Renal pelvis (tissue), 4 donors: ENCODE measurements around the gene TESK2. TPM values are rescaled to one million over a fixed set of nuclear protein-coding genes. Genes with fewer than 3 reads are reported as not detected.
"Not testable (repeated sequence)": the region's sequence is repeated elsewhere in the genome, so short reads cannot be mapped to it uniquely, and the experiment has no call there.

Source experiments
- DNase-seq: peaks from one replicate; pipeline ENCODE4 v3.0.0-alpha.2; 2013
- polyA plus RNA-seq, 3 donors: library from polyadenylated mRNA; unstranded; fragments of 120-200 nt; gene quantifications; one replicate each; pipeline ENCODE4 v1.2.1, GENCODE V29; 2013; ENCODE audit not compliant: insufficient read length in 3 of 3

Gene TESK2
- polyA plus RNA-seq, 3 donors: 6.6 to 8.4 (median 7.2) TPM

DNA sequence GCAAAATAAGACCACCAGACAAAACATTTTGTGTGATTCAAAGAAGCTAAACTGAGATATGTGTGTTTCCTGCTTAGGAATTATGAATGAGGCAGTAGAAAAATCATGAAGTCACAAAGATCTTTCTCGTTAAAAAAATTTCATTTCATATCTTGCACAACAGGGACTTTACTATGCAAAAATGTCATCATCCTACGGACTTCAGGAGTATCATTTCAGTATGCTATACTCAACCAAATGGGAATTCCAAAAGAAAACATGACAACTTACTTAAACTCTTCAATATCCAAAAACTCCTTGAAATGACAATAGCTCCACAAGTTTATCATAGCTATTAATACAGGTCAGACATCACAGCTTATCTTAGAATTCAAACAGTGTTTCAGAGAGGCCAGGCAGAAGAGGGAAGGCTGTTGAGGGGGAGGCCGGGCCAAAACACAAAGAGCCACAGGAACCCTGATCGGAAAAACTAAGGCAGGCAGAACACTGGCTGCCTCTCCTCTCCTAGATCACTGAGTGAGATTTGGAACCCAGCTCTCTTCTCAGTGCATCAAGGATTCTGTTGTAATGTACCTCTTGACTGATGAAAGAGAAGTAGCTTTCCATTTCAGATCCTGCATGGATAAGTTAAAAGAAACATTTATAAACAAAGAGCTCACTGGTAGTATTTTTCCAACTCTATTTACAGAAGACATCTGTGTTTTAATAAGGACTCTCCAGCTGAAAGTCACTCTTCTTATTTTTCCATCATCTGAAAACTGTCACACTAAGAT lies 66.9 kb downstream of the TESK2 start:
- no peak for DNase-seq

DNA sequence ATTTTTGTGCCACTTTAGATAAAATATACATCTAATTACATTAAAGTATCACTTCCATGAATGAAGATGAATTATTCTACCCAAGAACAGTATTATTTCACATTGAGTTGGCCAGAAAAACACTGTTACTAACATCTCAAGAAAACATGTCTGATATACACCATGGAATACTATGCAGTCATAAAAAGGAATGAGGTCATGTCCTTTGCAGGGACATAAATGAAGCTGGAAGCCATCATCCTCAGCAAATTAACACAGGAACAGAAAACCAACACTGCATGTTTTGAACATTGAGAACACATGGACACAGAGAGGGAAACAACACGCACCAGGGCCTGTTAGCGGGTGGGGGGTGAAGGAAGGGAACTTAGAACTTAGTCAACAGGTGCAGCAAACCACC lies 69.0 kb downstream of the TESK2 start:
- DNase-seq: no peak

DNA sequence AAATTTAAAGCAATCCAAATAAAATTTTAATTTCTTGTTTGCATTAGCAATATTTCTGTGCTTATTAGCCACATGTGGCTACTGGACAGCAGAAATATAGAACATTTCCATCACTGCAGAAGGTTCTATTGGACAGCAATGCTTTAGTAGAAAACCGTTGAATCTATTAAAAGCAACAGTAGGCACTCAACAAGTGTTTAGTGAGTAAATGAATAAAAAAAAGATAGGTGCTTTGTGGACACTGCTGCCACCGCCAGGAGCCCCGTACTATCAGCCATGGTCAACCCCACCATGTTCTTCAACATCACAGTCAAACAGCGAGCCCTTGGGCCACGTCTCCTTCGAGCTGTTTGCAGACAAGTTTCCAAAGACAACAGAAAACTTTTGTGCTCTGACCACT lies 76.2 kb downstream of the TESK2 start:
- no peak for DNase-seq

DNA sequence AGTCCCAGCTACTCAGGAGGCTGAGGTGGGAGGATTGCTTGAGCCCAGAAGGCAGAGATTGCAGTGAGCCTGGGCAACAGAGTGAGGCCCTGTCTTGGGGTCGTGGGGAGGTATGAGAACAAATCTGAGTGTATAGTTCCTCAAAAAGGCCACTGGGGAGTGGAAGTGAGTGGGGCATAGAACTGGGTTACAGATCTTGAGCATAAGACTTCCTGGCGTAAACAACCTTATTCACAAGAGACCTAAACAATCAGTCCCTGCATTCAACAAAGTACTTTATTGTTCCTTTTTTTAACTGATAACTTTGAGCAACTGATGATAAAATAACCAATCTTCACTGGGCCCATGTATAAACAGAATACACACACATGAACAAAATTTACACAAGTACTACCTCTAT lies 78.1 kb downstream of the TESK2 start:
- no peak for DNase-seq

DNA sequence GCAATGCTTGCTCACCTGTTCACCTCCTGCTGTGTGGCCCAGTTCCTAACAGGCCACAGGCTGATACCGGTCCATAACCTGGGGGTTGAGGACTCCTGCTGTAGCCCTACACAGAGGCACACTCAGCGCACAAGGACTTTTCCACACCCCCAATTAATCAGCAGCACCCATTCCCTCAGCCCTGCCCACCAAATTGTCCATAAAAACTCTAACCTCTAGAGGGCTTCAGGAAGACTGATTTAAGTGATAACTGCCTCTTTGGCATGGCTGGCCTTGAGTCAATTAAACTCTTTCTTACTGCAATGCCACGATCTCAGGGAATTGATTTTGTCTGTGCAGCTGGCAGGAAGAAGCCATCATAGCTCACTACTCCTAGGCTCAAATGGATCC lies 79.5 kb downstream of the TESK2 start:
- no peak for DNase-seq

DNA sequence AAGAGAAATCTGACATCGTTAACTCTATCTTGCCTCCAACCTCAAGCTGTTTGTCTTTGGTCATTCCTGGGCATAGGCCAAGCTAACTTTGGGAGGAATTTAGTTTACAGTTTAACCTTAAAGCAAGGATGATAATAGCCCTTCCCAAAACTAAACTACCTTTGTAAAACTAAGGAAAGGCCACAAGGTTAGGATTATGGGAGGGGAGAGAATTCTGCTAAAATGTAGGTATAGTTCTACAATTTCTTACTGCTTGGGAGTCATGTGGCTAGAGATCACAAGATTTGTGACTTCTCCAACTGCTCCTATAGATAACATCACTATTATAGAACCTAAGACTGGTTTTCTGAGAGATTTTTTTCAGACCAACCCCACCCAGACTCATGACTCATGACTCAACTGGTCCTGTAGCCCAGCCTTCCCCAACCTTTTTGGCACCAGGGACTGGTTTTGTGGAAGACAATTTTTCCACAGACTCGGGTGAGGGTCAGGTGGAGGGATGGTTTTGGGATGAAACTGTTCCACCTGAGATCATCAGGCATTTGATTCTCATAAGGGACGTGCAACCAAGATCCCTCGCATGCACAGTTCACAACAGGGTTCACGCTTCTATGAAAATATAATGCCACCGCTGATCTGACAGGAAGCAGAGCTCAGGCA lies 80.0 kb downstream of the TESK2 start:
- DNase-seq: no peak

DNA sequence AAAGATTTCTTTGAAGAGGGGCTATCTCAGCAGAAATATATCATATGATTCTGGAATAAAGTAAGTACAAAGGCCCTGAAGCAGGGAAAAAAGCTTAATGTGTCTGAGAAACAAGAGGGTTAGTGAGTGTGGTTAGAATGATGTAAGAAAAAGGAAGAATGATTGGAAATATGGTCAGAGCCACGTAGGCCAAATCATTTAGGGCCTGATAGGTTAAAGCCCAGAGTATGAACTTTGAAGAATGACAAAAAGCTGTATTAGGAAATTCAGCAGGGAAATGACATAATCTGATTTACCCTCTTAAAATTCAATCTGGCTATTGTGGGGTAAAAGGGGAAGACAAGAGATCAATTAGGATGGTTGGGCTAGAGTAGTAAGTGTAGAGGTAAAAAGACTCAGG lies 81.7 kb downstream of the TESK2 start:
- DNase-seq: no peak

DNA sequence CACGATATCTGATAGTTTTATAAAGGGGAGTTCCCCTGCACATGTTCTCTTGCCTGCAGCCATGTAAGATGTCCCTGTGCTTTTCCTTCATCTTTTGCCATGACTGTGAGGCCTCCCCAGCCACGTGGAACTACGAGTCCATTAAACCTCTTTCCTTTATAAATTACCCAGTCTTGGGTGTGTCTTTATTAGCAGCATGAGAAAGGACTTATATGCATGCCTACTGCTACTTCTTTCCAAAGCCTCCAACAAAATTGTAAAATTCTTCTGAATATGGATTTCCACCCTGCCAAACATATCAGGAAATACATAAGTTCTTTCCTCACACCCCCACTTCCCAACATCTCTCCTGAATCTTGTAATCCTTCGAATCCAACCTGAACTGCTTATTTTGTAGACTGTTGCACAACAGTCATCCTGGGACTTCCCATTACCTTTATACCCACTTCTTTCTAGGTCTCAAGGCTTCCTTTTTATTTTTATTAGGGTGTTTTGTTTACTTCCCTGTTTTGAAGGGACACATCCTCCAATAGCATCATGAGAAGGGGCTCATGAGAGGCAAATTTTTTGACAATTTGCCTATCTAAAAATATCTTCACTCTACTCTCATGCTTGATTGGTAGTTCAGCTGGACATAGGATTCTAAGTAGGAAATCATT lies 83.2 kb downstream of the TESK2 start:
- no peak for DNase-seq

DNA sequence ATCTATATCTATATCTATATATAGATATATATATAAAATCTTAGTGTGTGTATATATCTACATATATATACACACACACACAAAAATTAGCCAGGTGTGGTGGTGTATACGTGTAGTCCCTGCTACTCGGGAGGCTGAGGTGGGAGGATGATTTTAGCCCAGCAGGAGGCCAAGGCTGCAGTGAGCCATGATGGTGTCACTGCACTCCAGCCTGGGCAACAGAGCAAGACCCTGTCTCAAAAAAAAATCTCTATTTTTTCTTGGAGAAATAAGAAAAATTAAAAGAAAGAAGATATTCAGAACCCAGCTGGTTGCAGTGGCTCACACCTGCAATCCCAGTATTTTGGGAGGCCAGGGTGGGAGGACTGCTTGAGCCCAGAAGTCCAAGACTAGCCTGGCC lies 85.3 kb downstream of the TESK2 start:
- no peak for DNase-seq

DNA sequence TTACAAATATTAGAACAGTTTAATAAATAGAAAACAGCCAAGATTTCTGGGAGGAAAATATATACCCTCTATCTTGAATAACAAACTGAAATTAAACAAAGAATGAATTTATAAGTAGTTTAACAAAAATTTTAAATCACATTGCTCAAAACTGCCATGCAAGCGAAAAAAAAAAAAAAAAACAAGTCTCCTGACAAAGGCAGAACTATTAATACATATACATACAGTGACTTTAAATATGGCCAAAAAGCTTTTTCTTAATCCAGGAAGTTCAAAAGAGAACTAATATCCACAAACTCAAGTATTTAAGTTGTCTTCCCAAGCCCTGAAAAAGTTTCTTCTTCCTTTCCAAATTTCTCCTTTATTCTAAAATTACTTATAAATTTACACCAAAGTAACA lies 87.2 kb downstream of the TESK2 start:
- DNase-seq: no peak

DNA sequence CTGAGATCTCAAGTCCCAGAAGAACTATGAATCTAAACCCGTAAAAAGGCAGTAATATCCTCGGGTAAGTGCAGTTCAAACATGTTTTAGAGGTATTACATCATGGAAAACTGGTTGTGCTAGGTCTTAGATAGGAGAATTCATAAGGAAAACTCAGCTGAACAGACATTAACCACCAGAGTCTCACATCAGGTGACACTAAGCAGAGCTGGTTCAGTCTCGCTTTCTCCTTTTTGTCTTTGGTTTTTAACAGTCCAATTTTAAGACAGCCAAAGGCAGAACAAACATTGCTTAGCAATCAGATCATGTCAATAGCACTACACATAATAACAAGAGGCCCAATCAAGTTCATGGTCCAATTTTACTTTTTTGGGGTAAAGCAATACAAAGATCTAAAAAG lies 87.7 kb downstream of the TESK2 start:
- no peak for DNase-seq

DNA sequence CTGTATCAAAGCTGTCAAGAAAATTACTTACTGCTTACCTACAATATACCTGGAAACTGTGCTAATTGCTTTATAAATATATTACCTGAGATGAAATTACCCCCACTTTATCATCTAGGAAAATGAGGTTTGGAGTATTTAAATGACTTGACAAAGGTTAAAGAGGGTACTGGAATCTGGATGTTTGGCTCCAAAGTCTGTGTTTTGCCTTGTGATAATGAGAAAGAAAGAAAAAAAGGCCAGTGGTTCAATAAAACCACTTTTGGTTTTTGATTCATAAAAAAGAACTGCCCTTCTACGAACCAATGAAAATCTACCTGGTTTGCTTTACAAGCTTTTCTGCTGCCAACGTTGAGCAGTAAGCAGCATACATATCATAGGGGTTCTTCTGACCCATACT lies 89.4 kb downstream of the TESK2 start:
- DNase-seq: no peak

DNA sequence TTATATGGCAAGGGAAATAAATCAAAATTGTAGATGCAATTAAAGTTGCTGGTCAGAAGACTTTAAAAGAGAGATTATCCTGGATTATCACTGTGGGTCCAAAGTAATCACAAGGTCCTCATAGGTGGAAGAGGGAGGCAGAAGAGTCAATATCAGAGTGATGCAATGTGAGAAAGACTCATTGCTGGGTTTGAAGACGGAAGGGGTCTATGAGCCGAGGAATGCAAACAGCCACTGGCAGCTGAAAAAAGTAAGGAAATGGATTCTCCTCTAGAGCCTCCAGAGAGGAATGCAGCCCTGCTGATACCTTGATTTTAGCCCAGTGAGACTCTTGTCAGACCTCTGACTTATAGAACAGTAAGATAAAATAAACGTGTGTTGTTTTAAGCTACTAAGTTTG lies 90.9 kb downstream of the TESK2 start:
- DNase-seq: no peak

DNA sequence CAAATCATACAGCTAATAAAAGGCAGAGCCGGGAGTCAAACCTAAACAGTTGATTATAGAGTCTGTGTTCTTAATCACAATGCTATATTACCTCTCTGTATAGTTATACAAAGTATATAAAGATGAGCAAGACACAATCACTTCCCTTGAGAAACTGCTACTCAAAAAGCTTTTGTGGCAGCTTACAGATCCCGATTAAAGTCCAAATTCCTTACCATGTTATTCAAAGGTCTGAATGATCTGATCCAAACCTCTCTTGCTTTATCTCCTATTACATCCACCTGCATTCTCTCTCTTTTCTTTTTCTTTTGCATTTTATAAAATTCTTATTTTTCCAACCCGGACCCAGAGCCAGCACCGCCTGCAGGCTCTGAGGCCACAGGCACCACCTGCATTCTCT lies 93.7 kb downstream of the TESK2 start:
- DNase-seq: no peak

DNA sequence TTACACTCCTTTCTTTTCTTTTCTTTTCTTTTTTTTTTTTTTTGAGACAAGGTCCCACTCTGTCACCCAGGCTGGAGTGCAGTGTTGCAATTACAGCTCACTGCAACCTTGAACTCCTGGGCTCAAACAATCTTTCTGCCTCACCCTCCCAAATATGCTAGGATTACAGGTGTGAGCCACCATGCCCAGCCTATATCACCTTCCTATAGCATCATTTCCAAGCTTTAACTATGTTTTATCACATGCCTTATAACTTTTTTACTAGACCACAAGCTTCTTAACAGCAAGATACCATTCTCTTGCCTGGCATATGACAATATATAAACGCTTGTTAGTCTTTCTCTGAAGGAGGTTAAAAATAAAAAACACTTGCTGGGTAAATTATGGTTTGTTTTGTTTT lies 95.4 kb downstream of the TESK2 start:
- DNase-seq: no peak

DNA sequence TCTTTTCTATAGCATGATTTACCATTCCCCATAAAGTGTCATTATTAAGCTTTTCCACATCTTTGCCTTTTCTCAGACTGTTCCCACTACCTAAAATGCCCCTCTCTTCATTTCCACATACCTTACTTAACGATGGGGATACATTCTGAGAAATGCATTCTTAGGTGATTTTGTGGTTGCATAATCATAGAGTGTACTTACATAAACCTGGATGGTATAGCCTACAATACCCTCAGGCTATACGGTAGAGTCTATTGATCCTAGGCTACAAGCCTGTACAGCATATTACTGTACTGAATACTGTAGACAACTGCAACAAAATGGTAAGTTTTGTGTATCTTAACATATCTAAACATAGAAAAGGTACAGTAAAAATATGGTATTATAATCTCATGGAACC lies 95.9 kb downstream of the TESK2 start:
- no peak for DNase-seq

DNA sequence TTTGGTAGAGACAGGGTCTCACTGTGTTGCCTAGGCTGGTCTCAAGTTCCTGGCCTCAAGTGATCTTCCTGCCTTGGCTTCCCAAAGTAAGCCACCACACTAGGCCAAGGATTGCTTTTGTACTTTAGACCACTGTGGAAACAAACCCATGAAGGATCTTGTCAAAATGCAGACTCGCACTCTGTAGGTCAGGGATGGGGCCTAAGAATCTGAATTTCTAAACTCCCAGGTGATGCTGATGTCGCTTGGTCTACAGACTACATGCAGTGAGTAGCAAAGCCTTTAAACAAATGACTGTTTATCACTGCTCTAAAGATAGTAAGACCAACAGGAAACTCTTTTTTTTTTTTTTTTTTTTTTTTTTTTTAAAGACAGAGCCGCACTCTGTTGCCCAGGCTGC lies 96.6 kb downstream of the TESK2 start:
- no peak for DNase-seq

DNA sequence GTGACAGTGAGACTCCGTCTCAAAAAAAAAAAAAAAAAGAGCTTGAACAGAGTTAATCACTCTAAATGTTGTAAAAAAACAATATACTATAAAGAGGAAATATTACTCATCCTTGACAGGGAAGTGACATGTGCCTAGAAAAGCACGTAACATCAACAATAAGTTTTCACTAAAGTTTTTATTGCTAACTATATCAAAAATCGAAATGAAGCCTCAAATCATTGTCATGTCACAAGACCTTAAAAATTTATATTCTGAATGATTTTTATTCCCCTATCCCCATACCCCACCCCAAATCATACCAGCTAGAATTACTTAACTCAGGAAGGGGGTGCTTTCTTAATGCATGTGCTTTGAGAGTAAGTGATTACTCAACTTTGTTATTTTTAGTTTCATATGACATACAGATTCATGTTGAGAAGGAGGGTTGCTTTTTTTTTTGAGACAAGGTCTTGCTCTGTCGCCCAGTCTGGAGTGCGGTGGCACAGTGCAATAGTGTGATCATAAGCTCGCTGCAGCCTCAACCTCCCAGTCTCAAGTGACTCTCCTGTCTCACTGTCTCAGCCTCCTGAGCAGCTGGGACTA lies 97.2 kb downstream of the TESK2 start:
- no peak for DNase-seq

DNA sequence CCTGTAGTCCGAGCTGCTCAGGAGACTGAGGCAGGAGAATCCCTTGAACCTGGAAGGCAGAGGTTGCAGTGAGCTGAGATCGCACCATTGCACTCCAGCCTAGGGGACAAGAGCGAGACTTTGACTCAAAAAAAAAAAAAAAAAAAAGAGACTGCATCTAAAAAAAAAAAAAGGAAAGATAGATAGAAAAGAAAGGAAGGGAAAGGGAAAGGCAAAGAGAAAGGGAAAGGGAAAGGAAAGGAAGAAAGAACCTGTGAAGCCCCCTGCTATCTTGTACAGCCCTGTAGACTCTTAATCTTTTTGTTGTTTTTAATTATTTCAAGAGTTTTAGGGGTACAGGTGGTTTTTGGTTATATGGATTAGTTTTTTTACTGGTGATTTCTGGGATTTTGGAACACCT lies 104.7 kb downstream of the TESK2 start:
- DNase-seq: no peak

DNA sequence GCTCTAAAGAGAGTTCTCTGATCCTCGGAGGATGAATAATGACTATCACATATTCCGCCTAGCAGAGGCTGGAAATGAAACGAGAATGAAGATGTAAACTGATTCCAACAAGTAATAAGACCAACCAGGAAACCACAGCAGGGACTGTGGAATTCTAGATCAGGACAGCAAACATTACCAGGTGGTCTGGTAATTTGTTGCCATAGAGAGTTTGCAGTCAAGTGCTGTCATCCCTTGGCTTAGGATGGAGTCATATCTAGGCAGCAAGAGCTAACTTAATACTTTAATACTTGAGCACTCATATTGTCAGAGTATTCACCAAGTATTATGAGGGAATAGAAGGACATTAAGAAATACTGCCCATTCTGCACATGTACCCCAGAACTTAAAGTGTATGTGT lies 105.7 kb downstream of the TESK2 start:
- DNase-seq: no peak

DNA sequence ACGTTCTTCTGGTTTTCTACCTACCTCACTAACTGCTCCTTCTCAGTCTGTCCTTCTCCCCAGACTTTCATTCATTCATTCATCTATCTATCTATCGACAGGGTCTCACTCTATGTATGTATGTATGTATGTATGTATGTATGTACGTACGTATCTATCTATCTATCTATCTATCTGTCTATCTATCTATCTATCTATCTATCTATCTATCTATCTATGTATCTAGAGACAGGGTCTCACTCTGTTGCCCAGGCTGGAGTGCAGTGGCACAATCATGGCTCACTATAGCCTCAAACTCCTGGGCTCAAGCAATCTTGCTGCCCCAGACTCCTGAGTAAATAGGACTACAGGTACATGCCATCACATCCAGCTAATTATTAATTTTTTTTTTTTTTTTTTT lies 106.8 kb downstream of the TESK2 start:
- DNase-seq: not testable (repeated sequence)

DNA sequence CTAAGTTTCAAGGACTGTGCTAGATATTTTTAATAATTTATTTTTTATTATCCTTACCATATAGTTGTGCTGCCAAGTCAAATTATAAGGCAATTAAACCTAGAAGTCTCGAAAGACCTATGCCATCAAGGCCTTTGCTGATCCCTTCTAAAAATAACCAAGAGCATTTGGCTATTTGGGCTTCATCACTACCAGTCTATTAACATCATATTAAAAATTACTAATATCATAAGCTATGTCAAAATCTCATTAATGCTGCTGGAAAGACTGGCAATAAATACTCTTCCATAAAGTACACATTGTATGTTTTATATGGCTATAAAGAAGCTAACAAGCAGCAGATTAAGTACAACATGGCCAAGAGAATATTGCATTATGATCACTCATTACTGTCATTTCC lies 107.8 kb downstream of the TESK2 start:
- DNase-seq: no peak

DNA sequence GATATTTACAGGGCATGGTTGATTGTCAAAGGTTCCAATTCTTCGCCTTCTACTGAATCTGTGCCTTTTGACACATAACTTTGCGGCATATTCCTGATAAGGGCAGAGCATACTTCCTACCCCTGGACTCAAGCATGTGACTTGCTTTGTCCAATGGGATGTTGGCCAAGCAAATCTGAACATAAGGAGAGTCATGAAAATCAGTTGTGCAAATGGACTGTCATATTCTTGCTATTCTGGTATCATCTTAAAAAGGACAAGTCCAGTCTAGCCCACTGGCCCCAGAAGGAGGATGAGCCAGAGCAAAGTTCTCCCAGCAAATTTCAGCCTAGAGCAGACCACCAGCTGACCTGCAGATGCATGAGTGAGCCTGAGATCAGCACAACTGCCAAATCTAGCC lies 109.7 kb downstream of the TESK2 start:
- no peak for DNase-seq
